Esophagus squamous epithelium (tissue), 4 donors: ENCODE data around the gene FEZ2.

Experiments used
- CTCF ChIP-seq, 6 experiments: fragments of 450-650 bp in 4 of 6; fragments of 200-600 bp in 2 of 6; sonication (generic) in 2 of 6; IDR thresholded peaks; one replicate each; pipeline ENCODE4 v1.5.1; 2016 to 2019; ENCODE audit warnings: antibody characterized with exemption in 6 of 6, mild to moderate bottlenecking in 4 of 6, moderate library complexity in 4 of 6
- POLR2A ChIP-seq, 4 donors: fragments of 450-650 bp; IDR thresholded peaks; one replicate each; pipeline ENCODE4 v1.6.1; 2017; ENCODE audit warnings: antibody characterized with exemption in 4 of 4, mild to moderate bottlenecking in 4 of 4, moderate library complexity in 3 of 4

- TF ChIP-seq CTCF (IDR thresholded peaks at IDR 0.05): no peak
- TF ChIP-seq POLR2A (IDR thresholded peaks at IDR 0.05): no peak
Measured at GRCh38 chr2:36539631-36540030, 58.3 kb downstream of the FEZ2 start.
